HG03066 (cell line): ENCODE measurements around the gene GRIN2D.

Experiments
- ATAC-seq: cut with Tn5 transposase; IDR thresholded peaks from one replicate; pipeline ENCODE4 v1.9.1; 2021; ENCODE audit warnings: low read depth; ENCODE audit not compliant: unreplicated experiment

The GRIN2D gene

GRCh38 chr19:48393559-48394330 is at the start of gene GRIN2D:
Gene GRIN2D, plus strand, starts transcription at chr19:48393668. Its CDS starts 4,725 bp downstream, at chr19:48398393.
- no peak for ATAC-seq

GRCh38 chr19:48344892-48345291 is 48.6 kb upstream of the GRIN2D start:
- ATAC-seq: no peak

DNA sequence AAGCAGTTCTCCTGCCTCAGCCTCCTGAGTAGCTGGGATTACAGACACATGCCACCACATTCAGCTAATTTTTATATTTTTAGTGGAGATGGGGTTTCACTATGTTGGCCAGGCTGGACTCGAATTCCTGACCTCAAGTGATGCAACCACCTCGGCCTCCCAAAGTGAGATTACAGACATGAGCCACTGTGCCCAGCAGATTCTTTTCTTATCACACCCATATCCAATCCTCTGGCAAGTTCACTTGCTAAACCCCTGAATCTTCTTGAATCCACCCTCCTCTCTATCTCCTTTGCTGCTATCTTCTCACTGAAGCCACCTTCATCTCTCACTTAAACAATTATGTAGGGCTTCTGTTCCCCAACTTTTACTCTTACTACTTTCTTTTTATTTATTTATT is 47.3 kb upstream of the GRIN2D start:
- ATAC-seq: no peak

- ATAC-seq: no peak
Observed at GRCh38 chr19:48348045-48348444, 45.4 kb upstream of the GRIN2D start.

DNA sequence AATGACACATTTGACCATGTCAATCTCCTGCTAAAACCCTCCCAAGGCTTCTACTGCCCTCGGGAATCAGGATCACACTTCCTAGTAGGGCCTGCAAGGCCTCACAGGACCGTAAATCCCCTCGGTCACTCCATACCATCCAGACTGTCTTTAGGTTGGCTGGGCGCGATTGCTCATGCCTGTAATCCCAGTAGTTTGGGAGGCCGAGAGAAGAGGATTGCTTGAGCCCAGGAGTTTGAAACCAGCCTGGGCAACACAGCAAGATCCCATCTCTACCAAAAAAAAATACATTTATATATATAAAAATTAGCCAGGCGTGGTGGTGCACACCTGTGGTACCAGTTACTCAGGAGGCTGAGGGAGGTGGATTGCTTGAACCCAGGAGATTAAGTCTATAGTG is 44.7 kb upstream of the GRIN2D start:
- no peak for ATAC-seq

- ATAC-seq: no peak
Observed at GRCh38 chr19:48350856-48351255, 42.6 kb upstream of the GRIN2D start.

GRCh38 chr19:48351341-48351752 is 42.1 kb upstream of the GRIN2D start:
- ATAC-seq: no peak

DNA sequence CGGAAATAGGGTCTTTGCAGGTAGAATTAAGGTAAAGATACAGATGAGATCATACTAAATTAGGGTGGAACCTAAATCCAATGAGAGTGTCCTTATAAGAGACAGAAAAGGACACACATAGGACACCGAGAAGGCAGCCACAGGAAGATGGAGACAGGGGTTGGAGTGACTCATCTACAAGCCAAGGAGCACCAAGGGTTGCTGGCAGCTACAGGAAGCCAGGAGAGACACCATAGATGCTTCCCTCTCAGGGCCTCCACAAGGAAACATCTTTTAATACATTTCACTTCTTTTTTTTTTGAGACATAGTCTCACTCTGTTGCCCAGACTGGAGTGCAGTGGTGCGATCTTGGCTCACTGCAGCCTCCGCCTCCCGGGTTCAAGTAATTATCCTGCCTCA is 39.8 kb upstream of the GRIN2D start:
- no peak for ATAC-seq

DNA sequence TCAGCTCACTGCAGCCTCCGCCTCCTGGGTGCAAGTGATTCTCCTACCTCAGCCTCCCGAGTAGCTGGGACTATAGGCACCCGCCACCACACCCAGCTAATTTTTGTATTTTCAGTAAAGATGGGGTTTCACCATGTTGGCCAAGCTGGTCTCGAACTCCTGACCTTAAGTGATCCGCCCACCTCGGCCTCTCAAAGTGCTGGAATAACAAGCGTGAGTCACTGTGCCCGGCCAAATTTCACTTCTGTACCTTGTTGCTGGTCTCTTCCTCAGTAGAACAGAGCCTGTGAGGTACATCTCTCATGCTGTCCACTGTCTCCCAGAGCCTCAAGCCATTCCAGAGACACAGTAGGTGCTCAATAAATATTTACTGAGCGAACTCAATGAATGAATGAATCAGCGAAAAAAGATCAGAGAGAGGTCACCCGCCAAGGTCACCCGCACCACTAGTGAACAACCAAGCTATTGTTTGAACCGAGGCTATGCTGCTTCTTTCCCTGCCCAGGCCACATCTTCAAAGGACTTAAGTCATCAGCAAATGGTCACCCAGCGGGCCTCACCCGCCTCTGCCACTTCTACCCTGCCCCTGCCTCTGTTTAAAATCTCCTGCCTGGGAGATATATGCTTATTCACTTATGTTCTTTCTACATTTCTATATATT is 39.0 kb upstream of the GRIN2D start:
- no peak for ATAC-seq

GRCh38 chr19:48355365-48355954 is 38.0 kb upstream of the GRIN2D start:
- no peak for ATAC-seq

DNA sequence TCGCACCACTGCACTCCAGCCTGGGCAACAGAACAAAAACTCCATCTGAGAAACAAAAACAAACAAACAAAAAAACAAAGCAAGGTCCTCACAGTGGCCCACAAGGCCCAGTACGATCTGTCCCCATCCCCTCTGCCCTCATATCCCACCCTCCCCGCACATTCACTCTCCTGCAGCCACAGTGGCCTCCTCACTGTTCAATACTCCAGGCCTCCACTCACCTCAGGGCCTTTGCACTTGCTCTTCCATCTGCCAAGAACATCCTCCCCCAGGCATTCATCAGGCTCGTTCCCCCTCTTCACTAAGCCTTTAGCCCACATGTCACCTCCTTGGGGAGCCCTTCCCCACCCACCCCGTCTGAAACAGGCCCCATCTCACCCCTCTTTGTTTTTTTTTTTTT is 34.3 kb upstream of the GRIN2D start:
- no peak for ATAC-seq

- ATAC-seq: no peak
Observed at GRCh38 chr19:48361912-48362311, 31.6 kb upstream of the GRIN2D start.

- peak; percentile 51 for ATAC-seq
Observed at GRCh38 chr19:48362716-48363499, 30.6 kb upstream of the GRIN2D start.

DNA sequence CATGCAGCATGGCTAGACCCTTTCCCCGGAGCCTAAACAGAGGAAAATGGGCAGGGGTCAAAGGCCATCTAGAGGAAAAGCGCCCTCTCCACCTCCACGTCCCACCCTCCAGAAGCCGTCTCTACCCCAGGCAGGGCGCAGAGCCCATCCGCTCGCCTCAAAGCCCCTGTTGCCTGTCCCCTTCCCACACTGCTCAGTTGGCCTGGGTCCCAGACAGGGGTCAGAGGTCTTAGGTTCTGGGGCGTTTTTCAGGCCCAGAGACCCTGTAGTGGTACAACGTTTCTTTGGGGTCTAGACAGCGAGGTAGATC is 30.0 kb upstream of the GRIN2D start:
- ATAC-seq: peak; percentile 12

GRCh38 chr19:48363810-48364597 is 29.5 kb upstream of the GRIN2D start, which contains the start of the genes SYNGR4 and TMEM143:
Gene SYNGR4, plus strand, starts transcription at chr19:48364367. Its CDS starts 1,476 bp downstream, at chr19:48365843.
Gene TMEM143, minus strand, starts transcription at chr19:48363940. Its CDS starts 20 bp downstream, at chr19:48363920.
- peak; percentile 65 for ATAC-seq

DNA sequence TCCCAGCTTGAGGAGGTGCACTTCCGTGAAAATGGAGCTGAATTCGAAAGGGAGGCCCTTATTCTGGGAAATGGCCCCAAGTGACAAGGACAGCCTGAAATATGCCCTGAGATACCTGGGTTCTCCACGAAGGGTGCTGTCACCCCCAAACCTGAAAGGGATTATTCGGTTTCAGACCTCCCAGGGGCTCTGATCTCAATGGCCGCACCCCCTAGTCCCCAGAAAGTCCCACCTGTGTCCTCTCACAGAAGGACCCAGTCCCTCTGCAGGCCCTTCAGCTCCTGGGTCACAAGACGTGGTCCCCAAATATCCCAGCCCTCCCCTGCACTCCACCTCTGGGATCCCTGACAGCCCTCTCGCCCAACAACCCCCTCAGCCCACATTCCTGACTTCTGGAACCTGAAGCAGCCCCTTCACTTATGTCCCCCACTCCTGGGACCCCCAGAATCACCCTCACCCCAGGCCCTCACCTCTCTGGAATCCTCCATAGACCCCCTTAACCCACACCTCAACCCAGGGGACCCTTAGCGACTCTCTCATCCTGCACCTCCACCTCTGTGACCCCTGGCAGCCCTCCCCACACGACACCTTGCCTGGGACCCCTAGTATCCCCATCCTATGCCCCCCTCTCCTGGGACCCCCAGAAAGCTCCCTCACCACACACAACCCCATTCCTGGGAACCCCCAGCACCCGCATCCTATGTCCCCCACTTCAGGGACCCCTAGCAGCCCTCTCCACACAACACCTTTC is 28.7 kb upstream of the GRIN2D start:
- no peak for ATAC-seq

DNA sequence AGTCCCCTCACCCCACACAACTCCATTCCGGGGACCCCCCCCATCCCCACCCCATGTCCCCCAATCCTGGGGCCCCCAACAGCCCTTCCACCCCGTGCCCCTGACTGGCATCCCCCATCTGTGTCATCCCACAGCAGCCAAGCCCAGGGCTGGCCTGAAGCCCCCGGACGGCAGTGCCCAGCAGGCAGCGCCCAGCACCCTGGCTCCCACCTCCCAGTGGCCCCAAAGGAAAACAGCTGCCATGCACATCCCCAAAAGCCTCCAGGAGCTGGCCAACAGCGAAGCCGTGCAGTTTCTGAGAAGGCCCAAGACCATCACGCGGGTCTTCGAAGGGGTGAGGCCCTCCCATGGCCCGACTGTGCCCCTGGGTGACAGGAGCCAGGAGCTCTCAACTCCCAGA is 27.9 kb upstream of the GRIN2D start:
- ATAC-seq: no peak

DNA sequence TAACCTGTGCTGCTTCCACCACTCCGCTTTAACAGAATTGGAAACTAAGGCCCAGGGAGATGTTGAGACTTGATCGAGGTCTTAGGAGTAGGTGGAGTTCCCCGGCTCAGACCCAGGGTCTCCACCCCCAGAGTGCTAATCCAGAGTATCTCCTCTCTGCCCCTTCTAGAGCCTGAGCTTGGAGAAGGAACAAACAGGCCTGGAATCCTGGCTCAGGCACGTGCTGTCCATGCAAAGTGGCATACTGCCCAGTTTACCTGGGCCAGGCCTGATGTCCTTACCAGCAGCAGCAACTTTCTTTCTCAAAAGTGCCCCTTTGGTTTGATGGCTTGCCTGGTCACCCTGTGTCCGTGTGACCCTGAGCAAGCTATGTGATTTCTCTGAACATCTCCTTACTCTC is 25.6 kb upstream of the GRIN2D start:
- ATAC-seq: no peak

DNA sequence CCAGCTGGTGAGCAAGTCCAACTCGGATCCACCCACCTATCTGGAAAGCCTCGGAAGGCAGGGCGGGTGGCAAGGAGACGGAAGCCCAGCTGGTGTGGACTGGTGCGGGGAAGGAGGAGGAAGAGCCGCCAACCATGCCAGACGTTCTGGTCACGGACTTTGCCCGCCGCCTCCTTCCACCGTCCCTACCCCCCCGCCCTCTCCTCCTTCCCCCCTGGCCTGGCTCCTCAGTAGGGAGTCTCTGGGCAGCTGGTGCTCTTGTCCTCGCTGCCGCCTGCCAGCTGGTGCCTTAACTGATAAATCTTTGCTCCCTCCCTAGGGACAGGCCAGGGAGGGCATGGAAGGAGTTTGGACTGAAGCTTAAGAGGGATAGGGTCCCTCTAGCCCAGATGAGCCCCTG is 24.5 kb upstream of the GRIN2D start:
- no peak for ATAC-seq
